Large intestine (tissue), 3 donors: ENCODE data around the gene INTS1. TPM values are rescaled to one million over a fixed set of nuclear protein-coding genes. Genes with fewer than 3 reads are reported as not detected.
A peak's percentile ranks its signal among the peaks of the same experiment; 100 is the strongest.

Experiments
- DNase-seq, 2 donors: peaks; one replicate each; pipeline versions ENCODE4 v3.0.0 to v3.0.0-alpha.2; 2013
- H3K27ac ChIP-seq: one replicate; pipeline ENCODE4 v1.5.1; 2013; ENCODE audit warnings: low read length
- H3K27me3 ChIP-seq: 2 replicates; pipeline ENCODE4 v1.6.1; 2013; ENCODE audit warnings: low read length; ENCODE audit not compliant: control insufficient read depth, insufficient read depth
- H3K36me3 ChIP-seq: 2 replicates; pipeline ENCODE4 v1.6.1; 2013; ENCODE audit warnings: low read length; ENCODE audit not compliant: control insufficient read depth, insufficient read depth
- H3K4me1 ChIP-seq: one replicate; pipeline ENCODE4 v1.6.1; 2013; ENCODE audit warnings: low read length; ENCODE audit not compliant: control insufficient read depth, insufficient read depth
- H3K4me3 ChIP-seq: one replicate; pipeline ENCODE4 v1.5.1; 2013; ENCODE audit warnings: low read length
- H3K9me3 ChIP-seq: one replicate; pipeline ENCODE4 v1.6.1; 2013; ENCODE audit warnings: mild to moderate bottlenecking, low read depth, low read length, moderate library complexity; ENCODE audit not compliant: control insufficient read depth
- WGBS: methylation state at CpG from one replicate; pipeline ENCODE4 v1.1.5; 2013; ENCODE audit warnings: low lambda C conversion rate; ENCODE audit not compliant: insufficient coverage; 5-methylcytosine and 5-hydroxymethylcytosine counted together
- polyA plus RNA-seq: library from polyadenylated mRNA; unstranded; fragments of 120-200 nt; gene quantifications from one replicate; pipeline ENCODE4 v1.2.1, GENCODE V29; 2013

INTS1 gene
- polyA plus RNA-seq, 1 donor: 50.0 TPM

- Histone ChIP-seq H3K4me3 (peak overlapping the region; percentile 54), H3K27me3 (no peaks in the 10 kb centered on the region), H3K9me3 (peaks cover 6% of the 10 kb centered on the region), H3K27ac (peak overlapping the region; percentile 97), H3K36me3 (no peaks in the 10 kb centered on the region), H3K4me1 (peaks cover 72% of the 10 kb centered on the region)
- peak; percentile 58 to 82 for DNase-seq
- WGBS: no CpG with 5 or more reads among the region's 30 CpGs
Measured at GRCh38 chr7:1459920-1460820, 44.0 kb downstream of the INTS1 start.

GRCh38 chr7:1459512-1459892 lies 44.7 kb downstream of the INTS1 start:
- peak overlapping the region; percentile 97 for H3K27ac ChIP-seq
- DNase-seq: peak; percentile 99
- no peaks in the 10 kb centered on the region for H3K36me3 ChIP-seq
- no peak overlapping the region for H3K4me3 ChIP-seq
- peaks cover 6% of the 10 kb centered on the region for H3K9me3 ChIP-seq
- no CpG with 5 or more reads among the region's 35 CpGs for WGBS
- no peaks in the 10 kb centered on the region for H3K27me3 ChIP-seq
- peaks cover 79% of the 10 kb centered on the region for H3K4me1 ChIP-seq

- no peaks in the 10 kb centered on the region for H3K27me3 ChIP-seq
- peak within 1 kb of the TSS; percentile 87 for H3K4me3 ChIP-seq
- peak in 1 of 2 donors; percentile 36 for DNase-seq
- peaks cover 6% of the 10 kb centered on the region for H3K9me3 ChIP-seq
- WGBS: no CpG with 5 or more reads among the region's 69 CpGs
- H3K4me1 ChIP-seq: peaks cover 75% of the 10 kb centered on the region
- peak within 1 kb of the TSS; percentile 97 for H3K27ac ChIP-seq
- no peaks in the 10 kb centered on the region for H3K36me3 ChIP-seq
Measured at GRCh38 chr7:1458683-1459511, 45.3 kb downstream of the INTS1 start, which contains the start of gene MICALL2. MICALL2 (minus strand) TSS chr7:1459470; CDS start chr7:1459326, 144 bp downstream.

- H3K36me3 ChIP-seq: no peaks in the 10 kb centered on the region
- no CpG with 5 or more reads among the region's 23 CpGs for WGBS
- no peak overlapping the region for H3K27ac ChIP-seq
- peaks cover 67% of the 10 kb centered on the region for H3K4me1 ChIP-seq
- peak overlapping the region; percentile 87 for H3K4me3 ChIP-seq
- H3K27me3 ChIP-seq: no peaks in the 10 kb centered on the region
- DNase-seq: no peak
- H3K9me3 ChIP-seq: peaks cover 2% of the 10 kb centered on the region
Measured at GRCh38 chr7:1457949-1458682, 46.1 kb downstream of the INTS1 start.

GRCh38 chr7:1457059-1457948 lies 46.9 kb downstream of the INTS1 start:
- peak overlapping the region; percentile 39 for H3K27ac ChIP-seq
- H3K9me3 ChIP-seq: peaks cover 2% of the 10 kb centered on the region
- H3K4me3 ChIP-seq: peak overlapping the region; percentile 87
- peak in 1 of 2 donors; percentile 64 for DNase-seq
- WGBS: no CpG with 5 or more reads among the region's 18 CpGs
- H3K27me3 ChIP-seq: no peaks in the 10 kb centered on the region
- no peaks in the 10 kb centered on the region for H3K36me3 ChIP-seq
- H3K4me1 ChIP-seq: peaks cover 59% of the 10 kb centered on the region

GRCh38 chr7:1455955-1456354 lies 48.2 kb downstream of the INTS1 start:
- peaks cover 2% of the 10 kb centered on the region for H3K36me3 ChIP-seq
- peaks cover 45% of the 10 kb centered on the region for H3K4me1 ChIP-seq
- no peak for DNase-seq
- H3K27ac ChIP-seq: peak overlapping the region; percentile 61
- H3K4me3 ChIP-seq: peak overlapping the region; percentile 28
- no CpG with 5 or more reads among the region's 13 CpGs for WGBS
- H3K9me3 ChIP-seq: peaks cover 2% of the 10 kb centered on the region
- no peaks in the 10 kb centered on the region for H3K27me3 ChIP-seq

GRCh38 chr7:1455241-1455939 lies 48.8 kb downstream of the INTS1 start:
- peaks cover 2% of the 10 kb centered on the region for H3K36me3 ChIP-seq
- H3K4me3 ChIP-seq: peak overlapping the region; percentile 28
- no peaks in the 10 kb centered on the region for H3K27me3 ChIP-seq
- H3K27ac ChIP-seq: peak overlapping the region; percentile 61
- H3K4me1 ChIP-seq: peaks cover 40% of the 10 kb centered on the region
- no CpG with 5 or more reads among the region's 26 CpGs for WGBS
- DNase-seq: peak; percentile 66 to 82
- H3K9me3 ChIP-seq: peaks cover 2% of the 10 kb centered on the region

- Histone ChIP-seq H3K4me1 (peaks cover 38% of the 10 kb centered on the region), H3K4me3 (no peak overlapping the region), H3K9me3 (peaks cover 2% of the 10 kb centered on the region), H3K27ac (no peak overlapping the region), H3K36me3 (peaks cover 5% of the 10 kb centered on the region), H3K27me3 (no peaks in the 10 kb centered on the region)
- WGBS: no CpG with 5 or more reads among the region's 14 CpGs
- DNase-seq: no peak
Measured at GRCh38 chr7:1454542-1454941, 49.6 kb downstream of the INTS1 start.

GRCh38 chr7:1452205-1452604 lies 52.0 kb downstream of the INTS1 start:
- no CpG with 5 or more reads among the region's 19 CpGs for WGBS
- H3K27me3 ChIP-seq: no peaks in the 10 kb centered on the region
- H3K4me3 ChIP-seq: no peak overlapping the region
- H3K27ac ChIP-seq: no peak overlapping the region
- peaks cover 12% of the 10 kb centered on the region for H3K36me3 ChIP-seq
- no peaks in the 10 kb centered on the region for H3K9me3 ChIP-seq
- no peak for DNase-seq
- peaks cover 26% of the 10 kb centered on the region for H3K4me1 ChIP-seq
